NCI-H2107 (cell line): ENCODE results near the gene MLYCD.
"Not testable (repeated sequence)": the region's sequence is repeated elsewhere in the genome, so short reads cannot be mapped to it uniquely, and the experiment has no call there.

Source experiments
- DNase-seq: peaks from one replicate; lab custom pipeline; 2025; lab: John Stamatoyannopoulos, UW

The MLYCD gene

GRCh38 chr16:83940630-83941378 is 41.9 kb downstream of the MLYCD start:
- DNase-seq = peak; percentile 21

- not testable (repeated sequence) for DNase-seq
These were observed 42.6 kb downstream of the MLYCD start for GRCh38 chr16:83941546-83941945.

DNA sequence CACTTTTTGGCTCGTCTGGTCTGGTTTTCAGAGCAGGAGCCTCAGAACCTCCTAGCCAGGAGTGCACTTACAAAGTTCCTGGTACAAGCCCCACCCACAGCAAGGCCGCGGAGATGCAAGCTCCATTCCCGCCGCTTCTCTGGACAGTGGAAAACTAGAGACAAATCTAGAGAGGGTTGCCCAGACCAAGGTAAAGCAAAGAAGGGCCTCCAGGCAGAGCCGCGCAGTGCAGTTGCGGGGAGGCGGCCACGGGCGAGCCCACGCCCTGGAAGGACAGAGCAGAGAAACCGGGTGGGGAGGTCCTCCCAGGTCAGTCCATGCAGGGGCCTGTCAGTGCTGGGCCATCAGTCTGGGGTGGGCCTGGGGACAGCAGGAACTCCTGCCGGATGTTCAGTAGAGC is 43.2 kb downstream of the MLYCD start:
- no peak for DNase-seq

- DNase-seq = no peak
These were observed 44.0 kb downstream of the MLYCD start for GRCh38 chr16:83942815-83943515.

GRCh38 chr16:83943516-83944050 is 44.7 kb downstream of the MLYCD start:
- DNase-seq = no peak

GRCh38 chr16:83945587-83945986 is 46.7 kb downstream of the MLYCD start:
- no peak for DNase-seq

- DNase-seq = no peak
These were observed 47.4 kb downstream of the MLYCD start for GRCh38 chr16:83946154-83946780.

- DNase-seq = no peak
These were observed 48.1 kb downstream of the MLYCD start for GRCh38 chr16:83946781-83947566.

DNA sequence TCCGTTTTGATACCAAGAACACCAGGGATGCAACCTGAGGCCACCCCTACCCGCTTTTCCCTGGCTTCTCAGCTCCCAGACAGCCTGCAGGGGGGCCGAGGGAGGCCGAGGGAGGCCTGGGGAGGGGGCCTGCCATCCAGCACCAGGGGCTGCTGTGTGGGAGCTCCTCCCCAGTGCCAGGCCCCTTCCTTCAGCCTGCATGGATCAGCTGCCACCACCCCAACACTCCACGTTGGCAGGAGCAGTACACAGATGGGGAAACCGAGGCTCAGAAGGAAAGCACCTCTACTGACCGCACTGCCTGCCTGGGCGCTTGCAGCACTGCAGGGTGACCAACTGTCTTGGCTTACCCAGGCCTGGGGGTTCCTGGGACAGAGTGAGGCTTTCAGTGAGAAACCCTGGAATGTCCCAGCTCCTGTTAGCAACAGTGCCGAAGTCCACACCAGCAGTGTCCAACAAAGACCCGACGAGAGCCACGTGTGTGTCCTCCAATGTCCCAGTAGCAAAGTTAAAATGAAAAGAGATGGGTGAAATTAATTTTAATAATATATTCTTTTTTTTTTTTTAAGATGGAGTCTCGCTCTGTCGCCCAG is 48.8 kb downstream of the MLYCD start:
- no peak for DNase-seq

GRCh38 chr16:83948914-83949723 is 50.2 kb downstream of the MLYCD start:
- no peak for DNase-seq

DNA sequence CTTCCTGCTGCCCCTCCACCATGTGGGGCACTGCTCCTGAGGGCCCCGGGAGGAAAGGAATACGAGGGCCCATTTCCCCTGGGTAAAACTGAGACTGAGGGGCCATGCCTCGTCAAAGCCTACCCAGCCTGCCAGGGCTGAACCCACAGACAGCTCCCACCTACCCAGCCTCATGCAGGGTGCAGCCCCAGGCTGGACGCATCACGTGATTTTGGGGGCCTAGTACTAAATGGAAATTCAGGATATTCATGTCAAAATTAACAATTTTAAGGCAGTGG is 50.7 kb downstream of the MLYCD start:
- DNase-seq = no peak

DNA sequence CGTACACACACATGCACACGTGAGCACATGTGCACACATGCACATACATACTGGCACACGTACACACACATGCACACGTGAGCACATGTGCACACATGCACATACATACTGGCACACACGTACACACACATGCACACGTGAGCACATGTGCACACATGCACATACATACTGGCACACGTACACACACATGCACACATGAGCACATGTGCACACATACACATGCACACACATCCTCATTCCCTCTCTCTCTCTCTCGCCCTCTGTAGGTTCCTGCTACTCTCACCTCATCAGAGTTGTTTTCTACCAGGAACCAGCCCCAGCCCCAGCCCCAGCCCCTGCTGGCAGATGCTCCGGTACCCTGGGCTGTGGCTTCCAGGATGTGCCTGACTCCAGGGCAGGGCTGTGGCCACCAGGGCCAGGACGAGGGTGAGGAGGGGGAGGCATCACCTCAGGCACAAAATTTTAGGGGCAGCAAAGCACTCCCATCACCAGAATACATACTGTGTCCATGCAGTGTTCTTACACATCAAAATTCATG is 52.0 kb downstream of the MLYCD start:
- not testable (repeated sequence) for DNase-seq

DNA sequence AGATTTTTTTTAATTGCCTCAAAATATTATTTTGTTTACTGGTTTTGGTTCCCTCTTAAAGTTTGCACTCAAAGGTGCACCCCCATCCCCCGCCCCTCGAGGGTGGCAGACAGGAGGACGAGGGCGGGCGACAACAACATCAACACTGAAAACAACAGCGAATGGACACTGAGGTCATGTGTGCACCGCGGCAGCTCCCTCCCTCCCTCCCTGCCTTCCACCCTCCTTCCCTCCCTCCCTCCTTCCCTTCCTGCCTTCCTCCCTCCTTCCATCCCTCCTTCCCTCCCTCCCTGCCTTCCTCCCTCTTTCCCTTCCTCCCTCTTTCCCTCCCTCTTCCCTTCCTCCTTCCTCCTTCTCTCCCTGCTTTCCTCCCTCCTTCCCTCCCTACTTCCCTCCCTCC is 52.6 kb downstream of the MLYCD start:
- DNase-seq = no peak

DNA sequence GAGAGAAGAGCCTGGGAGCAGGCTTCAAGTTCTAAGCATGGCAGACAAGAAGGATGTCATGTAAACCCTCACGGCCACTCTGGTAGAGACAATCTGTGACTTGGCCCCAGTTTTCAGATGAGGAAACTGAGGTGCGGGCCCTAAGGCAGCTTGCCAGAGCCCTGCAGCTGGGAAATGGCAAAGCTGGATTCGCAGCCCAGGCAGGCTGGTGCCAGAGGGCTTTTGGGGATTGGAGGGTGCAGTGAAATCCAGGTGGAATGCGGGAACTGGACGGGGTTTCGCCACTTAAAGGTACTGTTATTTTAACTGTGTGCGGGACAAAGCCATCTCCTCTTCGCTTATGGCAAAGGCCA is 53.6 kb downstream of the MLYCD start:
- no peak for DNase-seq

DNA sequence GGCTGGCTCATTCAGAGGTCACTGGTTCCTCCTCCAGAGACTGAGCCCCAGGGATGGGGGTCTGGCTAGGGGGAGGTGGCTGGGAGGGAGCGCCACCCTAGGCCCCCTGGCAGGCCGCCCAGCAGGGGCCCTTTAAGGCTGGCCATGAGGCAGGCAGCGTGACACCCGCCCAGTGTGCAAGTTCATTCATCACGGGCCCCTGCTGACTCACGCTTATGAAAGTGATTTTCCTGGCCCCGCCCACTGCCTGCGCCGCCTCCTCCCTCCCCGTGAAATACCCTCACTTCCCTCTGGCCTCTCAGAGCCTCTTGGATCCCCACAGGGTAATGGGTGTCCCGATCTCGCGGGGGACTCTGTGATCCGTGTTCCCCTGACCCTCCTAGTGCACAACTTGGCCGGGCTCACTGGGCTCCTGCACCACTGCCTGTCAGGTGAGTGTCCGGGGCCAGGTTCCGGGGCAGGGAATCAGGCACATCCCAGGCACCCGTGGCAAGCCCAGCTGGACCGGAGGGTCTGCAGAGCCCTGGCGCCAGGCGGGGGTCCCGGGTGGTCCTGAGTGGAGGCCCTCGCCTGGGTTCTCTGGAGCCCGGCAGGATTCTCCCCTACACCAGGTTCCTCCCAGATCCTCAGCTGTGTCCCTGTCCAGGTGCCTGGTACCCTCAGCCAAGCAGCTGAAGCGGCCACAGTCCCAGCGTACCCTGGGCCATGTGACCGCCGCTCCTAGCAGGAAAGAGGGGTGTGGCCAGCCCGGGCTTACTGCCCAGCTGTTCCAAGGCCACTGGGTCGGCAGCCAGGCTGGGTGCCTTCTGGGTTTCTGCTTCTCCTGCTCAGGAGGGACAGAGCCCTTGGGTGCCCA is 54.3 kb downstream of the MLYCD start, which contains the start of gene OSGIN1:
Gene OSGIN1 (plus strand): TSS at position 301 of the 856 bp plus-strand sequence. CDS start 4,432 bp downstream, outside the sequence.
- DNase-seq = peak; percentile 51

DNA sequence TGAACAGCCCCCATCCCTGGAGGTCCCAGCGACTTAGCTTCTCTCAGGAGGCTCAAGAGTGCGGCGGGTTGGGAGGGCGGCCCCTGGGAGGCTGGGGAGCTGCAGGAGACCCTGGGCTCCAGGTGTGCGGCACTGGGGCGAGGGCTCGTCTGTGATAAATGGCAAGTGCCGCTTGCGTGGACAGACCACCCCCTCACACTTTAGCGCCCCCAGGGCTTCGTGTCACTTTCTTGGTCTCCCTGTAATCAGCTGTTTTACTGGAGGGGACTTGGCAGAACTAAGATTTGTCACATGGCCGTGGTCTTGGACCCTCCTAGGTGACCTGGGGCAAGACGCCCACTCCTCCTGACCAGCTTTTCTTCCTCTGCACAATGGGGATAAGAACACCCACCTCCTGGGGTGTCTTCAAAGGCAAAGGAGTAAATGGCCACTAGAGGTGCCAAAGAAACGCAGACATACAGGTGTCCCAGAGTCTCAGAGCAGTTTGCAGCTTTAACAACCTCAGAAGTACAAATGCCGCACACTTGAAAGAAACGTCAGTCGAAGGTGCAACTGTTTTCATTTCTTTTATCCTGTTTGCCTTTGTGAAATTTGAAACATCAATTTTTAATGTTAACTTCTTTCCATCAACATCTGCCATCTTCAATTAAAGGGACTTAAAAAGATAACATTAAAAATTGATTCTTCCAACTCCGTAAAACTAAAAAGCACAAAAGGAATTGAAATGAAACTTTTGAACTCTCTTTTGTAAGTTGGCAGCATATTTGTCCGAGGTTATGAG is 55.1 kb downstream of the MLYCD start:
- peak; percentile 31 for DNase-seq

DNA sequence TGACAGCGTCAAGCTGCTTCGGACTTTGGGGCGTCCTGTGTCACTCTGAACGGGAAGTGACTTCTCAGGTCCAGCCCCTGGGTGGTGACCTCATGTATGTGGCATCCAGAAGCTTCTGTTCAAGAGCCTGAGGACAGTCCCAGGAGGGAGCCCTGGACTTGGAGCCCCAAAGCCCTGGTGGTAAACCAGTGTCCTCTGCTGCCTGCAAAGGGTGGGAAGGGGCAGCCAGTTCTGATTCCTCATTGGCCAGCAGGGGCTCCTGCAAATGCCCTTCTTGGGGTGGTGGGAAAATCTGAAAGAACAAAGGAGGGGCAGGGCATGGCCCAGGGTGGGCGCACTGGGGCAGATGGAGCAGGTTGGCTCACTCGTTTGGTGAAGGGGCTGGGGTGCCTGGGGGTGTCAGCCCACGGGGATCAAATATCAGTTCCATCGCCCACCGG is 55.7 kb downstream of the MLYCD start:
- DNase-seq = no peak

DNA sequence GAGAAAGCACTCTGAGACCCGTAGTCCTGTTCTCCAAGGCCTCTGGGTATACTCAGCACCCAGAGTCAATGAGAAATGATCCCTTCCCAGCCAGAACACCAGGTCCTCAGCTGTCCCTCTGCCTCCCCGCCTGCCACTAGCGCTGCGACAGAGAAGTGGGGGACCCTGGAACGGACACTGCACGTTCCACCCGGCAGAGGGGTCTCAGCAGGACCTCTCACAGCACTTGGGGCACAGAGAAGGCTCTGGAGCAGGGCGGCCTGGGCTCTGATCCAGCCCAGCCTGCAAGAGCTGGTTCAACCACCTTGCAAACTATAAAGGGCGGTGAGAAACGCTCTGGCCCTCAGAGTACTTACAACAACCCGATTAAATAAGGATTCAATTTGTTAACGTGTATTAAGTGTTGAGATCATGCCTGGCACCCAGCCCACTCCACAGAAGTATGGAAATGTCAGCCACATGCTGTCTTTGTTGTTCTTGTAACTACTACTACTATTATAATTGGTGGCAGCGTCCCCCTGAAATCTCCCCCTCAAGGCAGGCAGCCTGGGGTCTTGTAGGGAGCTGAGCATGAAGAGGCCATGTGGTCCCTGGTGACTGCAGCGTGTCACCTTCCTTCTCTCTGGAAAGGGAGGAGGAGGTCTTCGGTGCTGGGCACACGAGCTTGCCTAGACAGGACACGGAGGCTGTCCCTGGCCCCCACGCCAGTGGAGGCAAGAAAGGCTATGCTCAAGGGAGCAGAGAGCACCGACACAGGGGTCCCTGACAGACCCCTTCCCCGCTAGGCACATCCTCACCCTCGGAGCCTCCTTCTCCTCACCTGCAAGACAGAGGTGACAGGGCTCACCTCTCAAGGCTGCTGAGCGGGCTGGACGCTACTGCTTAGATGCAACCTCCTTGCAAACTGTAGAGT is 56.6 kb downstream of the MLYCD start:
- no peak for DNase-seq
